ENCODE measurements around the gene RSPO1. TPM values are rescaled to one million over a fixed set of nuclear protein-coding genes. Genes with fewer than 3 reads are reported as not detected.
A peak's percentile ranks its signal among the peaks of the same experiment; 100 is the strongest.

The RSPO1 gene
- total and polyA plus RNA-seq, 10 of the 15 experiments (the other 5 are each of a cell fraction or from before 2014, with no cell fraction given) = not detected

DNA sequence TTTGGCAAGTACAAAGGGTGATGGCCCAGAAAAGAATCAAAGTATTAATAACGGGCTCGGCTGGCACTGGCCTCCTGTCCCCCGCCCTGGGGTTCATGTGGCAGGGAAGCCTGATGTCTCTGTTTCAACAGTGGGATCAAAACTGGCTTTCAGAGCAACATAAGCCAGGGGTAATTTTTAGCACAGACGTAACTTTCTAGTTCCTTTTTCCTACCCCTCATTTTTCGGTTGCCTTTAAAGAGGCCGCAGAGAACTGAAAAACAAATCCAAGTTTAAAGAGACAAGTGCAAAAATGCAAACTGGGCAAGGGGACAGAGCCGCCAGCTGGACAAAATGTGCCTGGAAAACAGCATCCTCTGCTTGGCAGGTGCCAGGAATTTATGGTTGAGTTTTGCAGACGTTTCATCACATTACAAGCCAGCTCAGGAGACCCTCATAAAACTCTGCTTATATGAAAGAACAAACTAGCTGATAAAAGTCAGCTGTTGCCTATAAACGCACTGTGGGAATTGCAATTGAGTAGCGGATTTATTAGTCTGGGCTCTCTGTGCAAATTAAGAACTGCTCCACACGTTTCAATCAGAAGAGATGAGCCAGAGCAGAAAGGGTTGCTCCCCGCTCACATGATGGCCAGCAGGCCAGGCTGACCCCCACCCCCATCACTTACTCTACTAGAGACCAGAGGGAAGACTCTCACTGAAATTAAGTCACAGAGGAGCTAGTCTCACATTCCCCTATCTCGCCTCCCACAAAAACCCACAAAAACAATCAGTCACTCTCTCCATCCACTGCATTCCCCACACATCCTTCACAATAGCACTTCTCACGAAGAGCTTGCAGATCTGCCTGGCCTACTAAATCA is 41.8 kb upstream of the RSPO1 start:
- Histone ChIP-seq H3K27me3 (replicated peaks in 1 of 2; ENCODE audit: control insufficient read depth in 2 of 2, insufficient read depth in 2 of 2, low read length in 1 of 2) (no peaks in the 10 kb centered on the region), H3K9ac (ENCODE audit: control insufficient read depth, insufficient read depth, low read length) (peak overlapping the region; percentile 54), H3K79me2 (ENCODE audit: control insufficient read depth, insufficient read depth, low read length) (no peaks in the 10 kb centered on the region), H3K4me1 (ENCODE audit: control insufficient read depth, insufficient read depth, low read length) (peaks cover 27% of the 10 kb centered on the region), H3K27ac (ENCODE audit: control insufficient read depth, insufficient read depth) (peak overlapping the region; percentile 93), H3K4me3 (peak overlapping the region; percentile 28; the same call in 1 of the 2 replicates), H4K20me1 (ENCODE audit: control insufficient read depth, insufficient read depth) (no peaks in the 10 kb centered on the region), H3K9me3 (replicated peaks; ENCODE audit: control insufficient read depth, insufficient read depth, low read length) (no peaks in the 10 kb centered on the region), H3K4me2 (ENCODE audit: control insufficient read depth, insufficient read depth) (peak overlapping the region; percentile 81), H3K36me3 (ENCODE audit: control insufficient read depth in 2 of 2, insufficient read depth in 2 of 2, low read length in 1 of 2) (no peaks in the 10 kb centered on the region), H2AFZ (ENCODE audit: control insufficient read depth, low read depth, low read length) (peak overlapping the region; percentile 70)
- ChIA-PET RAD21 (ENCODE audit: unreplicated experiment) (interaction anchor here (0.8 to 5.5 kb wide), 3 partner anchors 13 to 199 kb away, joined by 3 to 31 read pairs (median 4); no protein-coding TSS in a partner anchor), SMC1A (ENCODE audit: uncharacterized antibody, unreplicated experiment) (interaction anchor here (0.7 to 13.6 kb wide), 8 partner anchors 10 to 222 kb away, joined by 3 to 245 read pairs (median 4); partner anchors contain the start of gene GNL2), CTCF (interaction anchor here (0.7 to 21.1 kb wide), 10 partner anchors 7 to 219 kb away, joined by 3 to 521 read pairs (median 4); partner anchors contain the start of genes GNL2 and MEAF6), POLR2A (interaction anchor here (1.1 to 1.8 kb wide), 5 partner anchors 13 to 201 kb away, joined by 4 to 7 read pairs (median 5); partner anchors contain the start of gene SNIP1)
- WGBS (ENCODE audit: insufficient coverage, insufficient replicate concordance, low lambda C conversion rate, missing lambda C conversion rate) = 13% methylated on average over 14 of the region's 14 CpGs
- in situ Hi-C loops (cut with MboI) = loop anchor here (5.0 kb wide), 2 partner anchors 69 to 219 kb away; no protein-coding TSS in a partner anchor
- ATAC-seq (peak; percentile 94), DNase-seq (ENCODE audit: low read depth, low spot score) (peak; percentile 68), FAIRE-seq (no peak)
- BruUV-seq (replicated peaks) = no TSS peak
- intact Hi-C loops (cut with micrococcal nuclease; ENCODE audit: unreplicated experiment) = loop anchor here (5.0 kb wide), 1 partner anchor 204 kb away; the partner anchor contains the start of gene ZC3H12A
- TF ChIP-seq KLF5 (IDR thresholded peaks at IDR 0.05; ENCODE audit: partially characterized antibody) (no peak), MLLT1 (IDR thresholded peaks at IDR 0.05) (no peak), CHD1 (IDR thresholded peaks at IDR 0.05; ENCODE audit: low read depth, low read length) (no peak), NBN (IDR thresholded peaks at IDR 0.05) (peak; percentile 37; the same call in 1 of the 2 replicates), POLR2AphosphoS5 (IDR thresholded peaks at IDR 0.05; ENCODE audit: low read length) (peak; percentile 51), ETV6 (conservative IDR thresholded peaks at IDR 0.05 in 1 of 2, IDR thresholded peaks at IDR 0.05 in 1 of 2; ENCODE audit: borderline replicate concordance in 1 of 2, low read depth in 1 of 2) (0 out of 4 replicates have a peak, but pooled peaks of 1 of the 2 experiments have one; percentile 14), JUND (IDR thresholded peaks at IDR 0.05; ENCODE audit: low read depth, low read length) (no peak), HDAC2 (IDR thresholded peaks at IDR 0.05) (no peak)
- TF ChIP-seq, protein P1, sequence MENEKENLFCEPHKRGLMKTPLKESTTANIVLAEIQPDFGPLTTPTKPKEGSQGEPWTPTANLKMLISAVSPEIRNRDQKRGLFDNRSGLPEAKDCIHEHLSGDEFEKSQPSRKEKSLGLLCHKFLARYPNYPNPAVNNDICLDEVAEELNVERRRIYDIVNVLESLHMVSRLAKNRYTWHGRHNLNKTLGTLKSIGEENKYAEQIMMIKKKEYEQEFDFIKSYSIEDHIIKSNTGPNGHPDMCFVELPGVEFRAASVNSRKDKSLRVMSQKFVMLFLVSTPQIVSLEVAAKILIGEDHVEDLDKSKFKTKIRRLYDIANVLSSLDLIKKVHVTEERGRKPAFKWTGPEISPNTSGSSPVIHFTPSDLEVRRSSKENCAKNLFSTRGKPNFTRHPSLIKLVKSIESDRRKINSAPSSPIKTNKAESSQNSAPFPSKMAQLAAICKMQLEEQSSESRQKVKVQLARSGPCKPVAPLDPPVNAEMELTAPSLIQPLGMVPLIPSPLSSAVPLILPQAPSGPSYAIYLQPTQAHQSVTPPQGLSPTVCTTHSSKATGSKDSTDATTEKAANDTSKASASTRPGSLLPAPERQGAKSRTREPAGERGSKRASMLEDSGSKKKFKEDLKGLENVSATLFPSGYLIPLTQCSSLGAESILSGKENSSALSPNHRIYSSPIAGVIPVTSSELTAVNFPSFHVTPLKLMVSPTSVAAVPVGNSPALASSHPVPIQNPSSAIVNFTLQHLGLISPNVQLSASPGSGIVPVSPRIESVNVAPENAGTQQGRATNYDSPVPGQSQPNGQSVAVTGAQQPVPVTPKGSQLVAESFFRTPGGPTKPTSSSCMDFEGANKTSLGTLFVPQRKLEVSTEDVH (IDR thresholded peaks at IDR 0.05; ENCODE audit: low read depth, partially characterized antibody) = no peak
- TF ChIP-seq, protein P2, sequence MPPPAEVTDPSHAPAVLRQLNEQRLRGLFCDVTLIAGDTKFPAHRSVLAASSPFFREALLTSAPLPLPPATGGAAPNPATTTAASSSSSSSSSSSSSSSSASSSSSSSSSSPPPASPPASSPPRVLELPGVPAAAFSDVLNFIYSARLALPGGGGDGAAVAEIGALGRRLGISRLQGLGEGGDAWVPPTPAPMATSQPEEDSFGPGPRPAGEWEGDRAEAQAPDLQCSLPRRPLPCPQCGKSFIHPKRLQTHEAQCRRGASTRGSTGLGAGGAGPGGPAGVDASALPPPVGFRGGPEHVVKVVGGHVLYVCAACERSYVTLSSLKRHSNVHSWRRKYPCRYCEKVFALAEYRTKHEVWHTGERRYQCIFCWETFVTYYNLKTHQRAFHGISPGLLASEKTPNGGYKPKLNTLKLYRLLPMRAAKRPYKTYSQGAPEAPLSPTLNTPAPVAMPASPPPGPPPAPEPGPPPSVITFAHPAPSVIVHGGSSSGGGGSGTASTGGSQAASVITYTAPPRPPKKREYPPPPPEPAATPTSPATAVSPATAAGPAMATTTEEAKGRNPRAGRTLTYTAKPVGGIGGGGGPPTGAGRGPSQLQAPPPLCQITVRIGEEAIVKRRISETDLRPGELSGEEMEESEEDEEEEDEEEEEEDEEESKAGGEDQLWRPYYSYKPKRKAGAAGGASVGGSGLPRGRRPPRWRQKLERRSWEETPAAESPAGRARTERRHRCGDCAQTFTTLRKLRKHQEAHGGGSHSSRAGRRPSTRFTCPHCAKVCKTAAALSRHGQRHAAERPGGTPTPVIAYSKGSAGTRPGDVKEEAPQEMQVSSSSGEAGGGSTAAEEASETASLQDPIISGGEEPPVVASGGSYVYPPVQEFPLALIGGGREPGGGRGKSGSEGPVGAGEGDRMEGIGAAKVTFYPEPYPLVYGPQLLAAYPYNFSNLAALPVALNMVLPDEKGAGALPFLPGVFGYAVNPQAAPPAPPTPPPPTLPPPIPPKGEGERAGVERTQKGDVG (CRISPR knock-in tag; IDR thresholded peaks at IDR 0.05) = no peak
